K562 (cell line): ENCODE measurements around the gene PTCH1. TPM values are rescaled to one million over a fixed set of nuclear protein-coding genes. Genes with fewer than 3 reads are reported as not detected.

Source experiments
- ARHGAP35 ChIP-seq: fragments of 450-650 bp; IDR thresholded peaks from 2 replicates; pipeline ENCODE4 v1.6.1; 2018; ENCODE audit not compliant: partially characterized antibody
- CBX8 ChIP-seq: fragments of 200-600 bp; sonication (generic); IDR thresholded peaks from 2 replicates; pipeline ENCODE4 v1.6.1; 2012; ENCODE audit warnings: borderline replicate concordance, mixed run types, low read depth, mild to moderate bottlenecking, moderate library complexity, mixed read lengths, low read length, control low read depth, inconsistent platforms; ENCODE audit not compliant: poor library complexity, severe bottlenecking; ENCODE audit errors: extremely low read depth
- CEBPB ChIP-seq: fragments of 450-650 bp; IDR thresholded peaks from 2 replicates; pipeline ENCODE4 v1.6.1; 2016; ENCODE audit warnings: missing genetic modification characterization, missing compliant biosample characterization
- CREBBP ChIP-seq: IDR thresholded peaks from one replicate; pipeline ENCODE4 v1.6.1; 2012; ENCODE audit warnings: low read depth, mild to moderate bottlenecking, control low read depth, inconsistent platforms, low read length
- DMBX1 ChIP-seq: fragments of 250-450 bp; sonication (Bioruptor Pico); IDR thresholded peaks from 2 replicates; pipeline ENCODE4 v1.8.0; 2022; ENCODE audit warnings: inconsistent platforms, mild to moderate bottlenecking, moderate library complexity, borderline replicate concordance
- DNMT1 ChIP-seq: fragments of 450-650 bp; IDR thresholded peaks from 2 replicates; pipeline ENCODE4 v1.6.1; 2016; ENCODE audit warnings: antibody characterized with exemption, mild to moderate bottlenecking
- EHMT2 ChIP-seq: fragments of 450-650 bp; IDR thresholded peaks from 2 replicates; pipeline ENCODE4 v1.6.1; 2018; ENCODE audit warnings: antibody characterized with exemption
- EP300 ChIP-seq: IDR thresholded peaks from 2 replicates; pipeline ENCODE4 v1.6.1; 2012; ENCODE audit warnings: low read length, improper control_type of control experiment
- GATAD2A ChIP-seq: fragments of 450-650 bp; IDR thresholded peaks from 2 replicates; pipeline ENCODE4 v1.6.1; 2017
- PHB2 ChIP-seq: fragments of 450-650 bp; IDR thresholded peaks from 2 replicates; pipeline ENCODE4 v1.6.1; 2017; ENCODE audit warnings: low read depth
- PRMT5 ChIP-seq: sonication (generic); formaldehyde crosslinking; IDR thresholded peaks from 2 replicates; pipeline ENCODE4 v1.5.0; 2020; ENCODE audit warnings: missing genetic modification reagents
- SIX5 ChIP-seq, 2 experiments: IDR thresholded peaks; 2 replicates each; pipeline ENCODE4 v1.6.1; 2011; ENCODE audit warnings: low read length in 2 of 2, borderline replicate concordance in 1 of 2, low read depth in 1 of 2, mild to moderate bottlenecking in 1 of 2, moderate library complexity in 1 of 2; ENCODE audit not compliant: insufficient read depth in 1 of 2
- TARDBP ChIP-seq: fragments of 450-650 bp; IDR thresholded peaks from 2 replicates; pipeline ENCODE4 v1.6.1; 2016
- TBP ChIP-seq: optimal IDR thresholded peaks from 2 replicates; pipeline ENCODE3; 2011; ENCODE audit warnings: low read depth, low read length, improper control_type of control experiment
- TCF7 ChIP-seq: sonication (generic); IDR thresholded peaks from 2 replicates; pipeline ENCODE4 v1.6.1; 2016; ENCODE audit warnings: antibody characterized with exemption, borderline replicate concordance
- U2AF1 ChIP-seq: fragments of 200-400 bp; formaldehyde crosslinking; optimal IDR thresholded peaks from 2 replicates; pipeline ENCODE3; 2017; ENCODE audit warnings: mild to moderate bottlenecking, low read depth, low read length, moderate library complexity
- XRCC3 ChIP-seq: fragments of 450-650 bp; IDR thresholded peaks from 2 replicates; pipeline ENCODE4 v1.6.1; 2017; ENCODE audit warnings: mild to moderate bottlenecking, moderate library complexity
- ZBTB1 ChIP-seq: sonication (generic); formaldehyde crosslinking; IDR thresholded peaks from 2 replicates; pipeline ENCODE4 v1.8.1; 2023; ENCODE audit warnings: missing genetic modification reagents, low read depth, mild to moderate bottlenecking, borderline replicate concordance
- ZNF146 ChIP-seq: IDR thresholded peaks from one replicate; pipeline ENCODE4 v1.6.1; 2018; ENCODE audit warnings: missing compliant biosample characterization; ENCODE audit not compliant: unreplicated experiment
- ZNF23 ChIP-seq: fragments of 250-450 bp; sonication (Bioruptor Pico); IDR thresholded peaks from 2 replicates; pipeline ENCODE4 v1.4.0; 2020; ENCODE audit warnings: mild to moderate bottlenecking
- ZNF316 ChIP-seq: fragments of 450-650 bp; IDR thresholded peaks from 2 replicates; pipeline ENCODE4 v1.6.1; 2016
- ZNF431 ChIP-seq: sonication (generic); formaldehyde crosslinking; IDR thresholded peaks from 2 replicates; pipeline ENCODE4 v1.8.0; 2022; ENCODE audit warnings: mild to moderate bottlenecking, missing genetic modification reagents
- ZNF696 ChIP-seq: fragments of 250-450 bp; sonication (Bioruptor Pico); conservative IDR thresholded peaks from 2 replicates; pipeline ENCODE4 v1.4.0; 2020; ENCODE audit warnings: mild to moderate bottlenecking, moderate library complexity
- ZNF766 ChIP-seq: fragments of 200-800 bp; sonication (Bioruptor generic); conservative IDR thresholded peaks from 2 replicates; pipeline ENCODE4 v1.6.1; 2016; ENCODE audit warnings: missing genetic modification characterization, missing compliant biosample characterization
- ZSCAN29 ChIP-seq: fragments of 450-650 bp; IDR thresholded peaks from 2 replicates; pipeline ENCODE4 v1.6.1; 2017
- polyA plus RNA-seq, 8 experiments: library from polyadenylated mRNA; depleted of rRNA in 4 of 8; stranded (reverse) in 5 of 8; unstranded in 3 of 8; fragments of >200 nt; fragmentation: Nextera tagmentation in 2 of 8; fragmentation: Illumina TruSeq in 1 of 8; extraction: Ambion mirVana in 2 of 8; extraction: Trizol in 1 of 8; gene quantifications; 2 replicates each; pipeline versions ENCODE4 v1.2.1 to v1.2.3, GENCODE V29; 2011 to 2014; ENCODE audit warnings: inconsistent platforms in 1 of 8, missing spikeins in 1 of 8
- total RNA-seq, 7 experiments: library from RNA; depleted of rRNA in 6 of 7; stranded (reverse); fragments of >200 nt in 6 of 7; fragmentation: Illumina TruSeq in 2 of 7; extraction: Trizol in 2 of 7; gene quantifications; 2 replicates each; pipeline versions ENCODE4 v1.2.1 to v1.2.3, GENCODE V29; 2011 to 2021; ENCODE audit warnings: low replicate concordance in 1 of 7
- TF ChIP-seq, protein P1 (sequence below), 2 experiments: IDR thresholded peaks in 1 of 2; conservative IDR thresholded peaks in 1 of 2; 2 replicates each; pipeline ENCODE4 v1.6.1; 2016; ENCODE audit warnings: low read depth in 2 of 2, mild to moderate bottlenecking in 1 of 2, missing compliant biosample characterization in 1 of 2, missing genetic modification characterization in 1 of 2, moderate library complexity in 1 of 2
- TF ChIP-seq, protein P2 (sequence below): fragments of 250-450 bp; sonication (Bioruptor Pico); IDR thresholded peaks from 2 replicates; pipeline ENCODE4 v1.5.0; 2020; ENCODE audit warnings: mild to moderate bottlenecking, borderline replicate concordance

Gene PTCH1
- total and polyA plus RNA-seq, 9 of the 15 experiments (the other 6 are each of a cell fraction or from before 2014, with no cell fraction given), result 0.70 to 9.9 (median 3.8) TPM

DNA sequence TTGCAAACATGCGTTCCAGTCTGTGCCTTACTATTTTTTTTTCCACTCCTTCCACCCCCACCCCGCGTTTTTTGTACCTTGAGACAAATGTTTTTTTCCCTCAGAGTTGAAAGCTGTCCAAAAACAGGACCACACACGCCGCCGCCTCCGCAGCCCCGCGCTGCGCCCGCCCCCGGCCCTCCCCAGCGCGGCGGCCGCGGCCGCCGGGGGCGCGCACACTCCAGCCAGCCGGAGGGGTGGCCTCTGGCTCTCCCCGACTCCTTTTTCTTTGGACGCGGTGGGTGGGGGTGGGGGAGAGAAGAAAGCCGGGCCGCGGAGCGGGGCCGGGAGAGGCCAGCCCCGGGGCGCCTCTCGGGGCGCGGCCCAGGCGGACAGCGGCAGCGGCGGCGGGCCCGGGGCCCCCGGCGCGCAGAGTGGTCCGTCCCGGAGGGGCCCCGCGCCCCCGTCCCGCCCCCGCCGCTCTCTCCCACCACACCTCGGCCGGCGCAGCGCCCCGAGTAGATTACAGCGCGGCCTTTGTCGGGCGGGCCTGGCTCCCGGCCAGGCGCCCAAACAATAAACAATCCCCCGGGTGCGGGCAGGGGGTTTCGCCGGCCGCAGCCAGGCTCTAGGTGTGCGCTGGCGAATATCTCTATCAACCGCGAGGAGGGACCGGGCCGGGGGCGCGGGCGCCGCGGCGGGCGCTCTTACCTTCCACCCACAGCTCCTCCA lies 10.9 kb downstream of the PTCH1 start (continued):
- no peak for TF ChIP-seq U2AF1
- TF ChIP-seq ARHGAP35, result no peak
- 0 out of 2 replicates have a peak, but pooled peaks have one; percentile 6 for TF ChIP-seq ZNF316
- TF ChIP-seq TCF7, result no peak
- peak; percentile 41 for TF ChIP-seq TBP
- TF ChIP-seq PHB2, result no peak
- no peak for TF ChIP-seq ZSCAN29
- TF ChIP-seq CEBPB (tag), result no peak
- no peak for TF ChIP-seq XRCC3
- TF ChIP-seq ZBTB1, result no peak
- no peak for TF ChIP-seq ZNF431 (CRISPR knock-in tag)
- TF ChIP-seq EHMT2, result no peak
- TF ChIP-seq SIX5 (IDR thresholded peaks at IDR 0.05; ENCODE audit: borderline replicate concordance in 1 of 2, insufficient read depth in 1 of 2, low read depth in 1 of 2, low read length in 2 of 2), result 0 out of 4 replicates have a peak, but pooled peaks of 1 of the 2 experiments have one; percentile 4
- TF ChIP-seq ZNF766 (CRISPR knock-in tag), result no peak
- TF ChIP-seq PRMT5 (CRISPR knock-in tag), result no peak
- TF ChIP-seq DNMT1, result no peak
- no peak for TF ChIP-seq DMBX1 (CRISPR knock-in tag)
- TF ChIP-seq, protein P1, sequence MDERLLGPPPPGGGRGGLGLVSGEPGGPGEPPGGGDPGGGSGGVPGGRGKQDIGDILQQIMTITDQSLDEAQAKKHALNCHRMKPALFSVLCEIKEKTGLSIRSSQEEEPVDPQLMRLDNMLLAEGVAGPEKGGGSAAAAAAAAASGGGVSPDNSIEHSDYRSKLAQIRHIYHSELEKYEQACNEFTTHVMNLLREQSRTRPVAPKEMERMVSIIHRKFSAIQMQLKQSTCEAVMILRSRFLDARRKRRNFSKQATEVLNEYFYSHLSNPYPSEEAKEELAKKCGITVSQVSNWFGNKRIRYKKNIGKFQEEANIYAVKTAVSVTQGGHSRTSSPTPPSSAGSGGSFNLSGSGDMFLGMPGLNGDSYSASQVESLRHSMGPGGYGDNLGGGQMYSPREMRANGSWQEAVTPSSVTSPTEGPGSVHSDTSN (CRISPR knock-in tag; IDR thresholded peaks at IDR 0.05; ENCODE audit: low read depth), result no peak
- TF ChIP-seq, protein P1 (tag; conservative IDR thresholded peaks at IDR 0.05; ENCODE audit: low read depth), result no peak
- TF ChIP-seq TARDBP, result no peak
- no peak for TF ChIP-seq CBX8
- no peak for TF ChIP-seq CREBBP
- TF ChIP-seq, protein P2, sequence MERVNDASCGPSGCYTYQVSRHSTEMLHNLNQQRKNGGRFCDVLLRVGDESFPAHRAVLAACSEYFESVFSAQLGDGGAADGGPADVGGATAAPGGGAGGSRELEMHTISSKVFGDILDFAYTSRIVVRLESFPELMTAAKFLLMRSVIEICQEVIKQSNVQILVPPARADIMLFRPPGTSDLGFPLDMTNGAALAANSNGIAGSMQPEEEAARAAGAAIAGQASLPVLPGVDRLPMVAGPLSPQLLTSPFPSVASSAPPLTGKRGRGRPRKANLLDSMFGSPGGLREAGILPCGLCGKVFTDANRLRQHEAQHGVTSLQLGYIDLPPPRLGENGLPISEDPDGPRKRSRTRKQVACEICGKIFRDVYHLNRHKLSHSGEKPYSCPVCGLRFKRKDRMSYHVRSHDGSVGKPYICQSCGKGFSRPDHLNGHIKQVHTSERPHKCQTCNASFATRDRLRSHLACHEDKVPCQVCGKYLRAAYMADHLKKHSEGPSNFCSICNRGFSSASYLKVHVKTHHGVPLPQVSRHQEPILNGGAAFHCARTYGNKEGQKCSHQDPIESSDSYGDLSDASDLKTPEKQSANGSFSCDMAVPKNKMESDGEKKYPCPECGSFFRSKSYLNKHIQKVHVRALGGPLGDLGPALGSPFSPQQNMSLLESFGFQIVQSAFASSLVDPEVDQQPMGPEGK, result no peak
- TF ChIP-seq GATAD2A, result no peak
- TF ChIP-seq EP300, result no peak
- no peak for TF ChIP-seq ZNF696 (CRISPR knock-in tag)
- TF ChIP-seq ZNF23, result no peak
- TF ChIP-seq ZNF146, result no peak
